Measurements from ENCODE around the gene PLAAT2. TPM values are rescaled to one million over a fixed set of nuclear protein-coding genes. Genes with fewer than 3 reads are reported as not detected.

Gene PLAAT2
- total and polyA plus RNA-seq, 2 donors (not counting 1 experiment from before 2014, with no cell fraction given): 4.0 TPM; not detected in 1

- WGBS (ENCODE audit: insufficient coverage): 93% methylated on average over 3 of the region's 7 CpGs
Observed at GRCh38 chr11:63523151-63523550, 40.0 kb downstream of the PLAAT2 start.

GRCh38 chr11:63521896-63522295 is 41.3 kb downstream of the PLAAT2 start:
- POLR2A ChIA-PET: no interaction called here
- CTCF ChIA-PET: interaction anchor here (1.3 kb wide), 1 partner anchor 29 kb away, joined by 3 read pairs; no protein-coding TSS in a partner anchor
- H3K27ac Mint-ChIP-seq: no peak overlapping the region

More at GRCh38 chr11:63523151-63523550, 40.0 kb downstream of the PLAAT2 start:
- TF ChIP-seq CTCF (IDR thresholded peaks at IDR 0.05) (no peak), EZH2 (IDR thresholded peaks at IDR 0.05; ENCODE audit: borderline replicate concordance, insufficient read depth, low read depth, low read length, poor library complexity, severe bottlenecking) (no peak)
- H3K36me3 ChIP-seq (replicated peaks in 1 of 2; ENCODE audit: control extremely low read depth in 1 of 2, control insufficient read depth in 1 of 2, extremely low read depth in 1 of 2, insufficient read depth in 2 of 2, low read length in 1 of 2): no peaks in the 10 kb centered on the region
- H3K27ac ChIP-seq (ENCODE audit: low read length in 2 of 2): no peak overlapping the region
- H3K27me3 Mint-ChIP-seq: peaks cover 34% of the 10 kb centered on the region
- DNase-seq: no peak
- H3K9ac ChIP-seq (ENCODE audit: low read length): no peak overlapping the region
- no peak overlapping the region for H3K27ac Mint-ChIP-seq
- H3K4me2 ChIP-seq (replicated peaks; ENCODE audit: low read depth, low read length, poor library complexity, severe bottlenecking): no peak overlapping the region
- no peak overlapping the region for H2AFZ ChIP-seq (ENCODE audit: insufficient read depth, low read depth, low read length, poor library complexity, severe bottlenecking)
- no peaks in the 10 kb centered on the region for H4K20me1 ChIP-seq (ENCODE audit: control insufficient read depth, insufficient read depth, low read length, poor library complexity, severe bottlenecking)
- H3K27me3 ChIP-seq (replicated peaks in 1 of 4; ENCODE audit: control extremely low read depth in 1 of 4, control insufficient read depth in 3 of 4, insufficient read depth in 4 of 4, low read length in 3 of 4): peaks cover 0 to 12% (median 0%) of the 10 kb centered on the region in 4 experiments
- no peaks in the 10 kb centered on the region for H3K79me2 ChIP-seq (ENCODE audit: control insufficient read depth, insufficient read depth, low read length)
- ChIA-PET POLR2A (no interaction called here), CTCF (no interaction called here)
- intact Hi-C loops (cut with micrococcal nuclease): no loop called here
- no peak for ATAC-seq (ENCODE audit: low read depth)
- no peaks in the 10 kb centered on the region for H3K4me1 ChIP-seq (ENCODE audit: control insufficient read depth in 2 of 2, insufficient read depth in 2 of 2, low read length in 2 of 2)
- no peak overlapping the region for H3K4me3 Mint-ChIP-seq
- no peak overlapping the region for H3K4me3 ChIP-seq (ENCODE audit: control extremely low read depth in 1 of 5, extremely low read depth in 1 of 5, insufficient read depth in 1 of 5, low read depth in 2 of 5, low read length in 4 of 5)
- peaks cover 2% of the 10 kb centered on the region for H3K4me1 Mint-ChIP-seq
- H3K9me3 ChIP-seq (ENCODE audit: control extremely low read depth in 1 of 3, control insufficient read depth in 2 of 3, insufficient read depth in 1 of 3, low read length in 2 of 3): peaks cover 3 to 11% (median 3%) of the 10 kb centered on the region in 3 donors
- peaks cover 7% of the 10 kb centered on the region for H3K9me3 Mint-ChIP-seq (ENCODE audit: insufficient read depth)

More at GRCh38 chr11:63521896-63522295, 41.3 kb downstream of the PLAAT2 start:
- H3K27me3 ChIP-seq (replicated peaks in 1 of 4; ENCODE audit: control extremely low read depth in 1 of 4, control insufficient read depth in 3 of 4, insufficient read depth in 4 of 4, low read length in 3 of 4): peaks cover 0 to 12% (median 0%) of the 10 kb centered on the region in 4 experiments
- TF ChIP-seq CTCF (IDR thresholded peaks at IDR 0.05): no peak
- TF ChIP-seq EZH2 (IDR thresholded peaks at IDR 0.05; ENCODE audit: borderline replicate concordance, insufficient read depth, low read depth, low read length, poor library complexity, severe bottlenecking): no peak
- H3K27ac ChIP-seq (ENCODE audit: low read length in 2 of 2): no peak overlapping the region
- DNase-seq: no peak
- H3K79me2 ChIP-seq (ENCODE audit: control insufficient read depth, insufficient read depth, low read length): no peaks in the 10 kb centered on the region
- no peak overlapping the region for H3K4me3 ChIP-seq (ENCODE audit: control extremely low read depth in 1 of 5, extremely low read depth in 1 of 5, insufficient read depth in 1 of 5, low read depth in 2 of 5, low read length in 4 of 5)
- peaks cover 3 to 11% (median 3%) of the 10 kb centered on the region in 3 donors for H3K9me3 ChIP-seq (ENCODE audit: control extremely low read depth in 1 of 3, control insufficient read depth in 2 of 3, insufficient read depth in 1 of 3, low read length in 2 of 3)
- H3K27me3 Mint-ChIP-seq: peaks cover 26% of the 10 kb centered on the region
- ATAC-seq (ENCODE audit: low read depth): no peak
- intact Hi-C loops (cut with micrococcal nuclease): no loop called here
- H3K9ac ChIP-seq (ENCODE audit: low read length): no peak overlapping the region
- no peaks in the 10 kb centered on the region for H3K36me3 ChIP-seq (replicated peaks in 1 of 2; ENCODE audit: control extremely low read depth in 1 of 2, control insufficient read depth in 1 of 2, extremely low read depth in 1 of 2, insufficient read depth in 2 of 2, low read length in 1 of 2)
- H2AFZ ChIP-seq (ENCODE audit: insufficient read depth, low read depth, low read length, poor library complexity, severe bottlenecking): no peak overlapping the region
- no peak overlapping the region for H3K4me2 ChIP-seq (replicated peaks; ENCODE audit: low read depth, low read length, poor library complexity, severe bottlenecking)
- H4K20me1 ChIP-seq (ENCODE audit: control insufficient read depth, insufficient read depth, low read length, poor library complexity, severe bottlenecking): no peaks in the 10 kb centered on the region
- H3K4me3 Mint-ChIP-seq: no peak overlapping the region
- H3K9me3 Mint-ChIP-seq (ENCODE audit: insufficient read depth): peaks cover 7% of the 10 kb centered on the region
- H3K4me1 Mint-ChIP-seq: no peaks in the 10 kb centered on the region
- no CpG with 5 or more reads among the region's 2 CpGs for WGBS (ENCODE audit: insufficient coverage)
- H3K4me1 ChIP-seq (ENCODE audit: control insufficient read depth in 2 of 2, insufficient read depth in 2 of 2, low read length in 2 of 2): no peaks in the 10 kb centered on the region
